Thoracic aorta (tissue), 2 donors: ENCODE results near the gene SUPT6H. TPM values are rescaled to one million over a fixed set of nuclear protein-coding genes. Genes with fewer than 3 reads are reported as not detected.

Experiments used
- ATAC-seq: fragments of 150-250 bp; one replicate; pipeline ENCODE4 v1.8.0; 2017; ENCODE audit warnings: low read depth; ENCODE audit not compliant: insufficient number of reproducible peaks, low FRiP score
- DNase-seq: peaks from one replicate; pipeline ENCODE4 v3.0.0-alpha.2; 2020; ENCODE audit warnings: low spot score
- H3K27ac ChIP-seq, 2 donors: fragments of 200-600 bp; sonication (generic); 1 replicate in 1 of 2; 2 replicates in 1 of 2; pipeline ENCODE4 v1.5.1; 2016; ENCODE audit warnings: mild to moderate bottlenecking in 2 of 2, moderate library complexity in 2 of 2
- H3K27me3 ChIP-seq: fragments of 200-600 bp; sonication (generic); replicated peaks from 2 replicates; pipeline ENCODE4 v1.6.0; 2016; ENCODE audit warnings: mild to moderate bottlenecking; ENCODE audit not compliant: insufficient read depth
- H3K36me3 ChIP-seq: fragments of 200-600 bp; sonication (generic); one replicate; pipeline ENCODE4 v1.5.1; 2016
- H3K4me1 ChIP-seq, 2 donors: fragments of 200-600 bp; sonication (generic); 1 replicate in 1 of 2; 2 replicates in 1 of 2; pipeline versions ENCODE4 v1.5.1 to v1.6.0; 2016; ENCODE audit warnings: low read depth in 2 of 2, mild to moderate bottlenecking in 1 of 2; ENCODE audit not compliant: control insufficient read depth in 1 of 2
- H3K4me3 ChIP-seq: fragments of 200-600 bp; sonication (generic); 2 replicates; pipeline ENCODE4 v1.5.1; 2016; ENCODE audit warnings: mild to moderate bottlenecking
- H3K9me3 ChIP-seq: fragments of 200-600 bp; sonication (generic); 2 replicates; pipeline ENCODE4 v1.5.1; 2016
- total RNA-seq, 2 donors: library from RNA; depleted of rRNA; stranded (reverse); fragments of >200 nt; gene quantifications; one replicate each; pipeline versions ENCODE4 v1.1.0 to v1.2.3, GENCODE V29; 2016
- TF ChIP-seq, protein P1 (sequence below): fragments of 200-600 bp; sonication (generic); IDR thresholded peaks from one replicate; pipeline ENCODE4 v1.5.1; 2019; ENCODE audit warnings: antibody characterized with exemption

SUPT6H gene
- total RNA-seq, 2 donors from 2014 or later = 45.6 to 133 TPM

DNA sequence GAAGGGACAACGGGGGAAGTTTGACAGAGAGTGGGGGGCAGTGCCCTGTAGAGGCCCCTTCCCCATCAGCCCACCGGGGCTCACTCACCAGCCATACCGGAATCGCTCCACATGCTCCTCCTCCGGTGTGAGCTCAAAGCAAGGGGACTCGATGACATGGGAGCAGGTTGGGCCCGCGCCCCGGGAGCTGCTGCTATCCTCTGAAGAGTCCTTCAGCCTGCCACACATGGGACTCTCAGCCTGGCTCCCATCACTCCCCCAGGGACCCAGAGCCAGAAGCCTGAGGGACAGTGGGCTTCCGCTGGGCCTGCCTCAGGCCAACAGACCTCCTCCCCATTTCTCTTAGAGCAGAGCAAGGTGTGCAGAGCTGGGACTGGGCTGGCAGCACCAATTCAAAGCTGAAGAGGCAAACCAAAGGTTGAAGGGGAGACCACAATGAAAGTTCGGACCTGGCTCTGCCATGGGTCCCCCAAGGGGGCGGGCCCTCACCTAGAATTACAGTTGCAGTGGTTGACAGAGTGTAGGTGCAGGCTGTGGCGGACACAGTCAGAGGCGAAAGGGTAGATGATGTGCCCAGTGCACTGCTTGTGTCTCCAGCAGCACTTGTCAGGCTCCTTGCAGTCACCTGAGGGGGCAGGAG is 42.3 kb downstream of the SUPT6H start:
- TF ChIP-seq, protein P1, sequence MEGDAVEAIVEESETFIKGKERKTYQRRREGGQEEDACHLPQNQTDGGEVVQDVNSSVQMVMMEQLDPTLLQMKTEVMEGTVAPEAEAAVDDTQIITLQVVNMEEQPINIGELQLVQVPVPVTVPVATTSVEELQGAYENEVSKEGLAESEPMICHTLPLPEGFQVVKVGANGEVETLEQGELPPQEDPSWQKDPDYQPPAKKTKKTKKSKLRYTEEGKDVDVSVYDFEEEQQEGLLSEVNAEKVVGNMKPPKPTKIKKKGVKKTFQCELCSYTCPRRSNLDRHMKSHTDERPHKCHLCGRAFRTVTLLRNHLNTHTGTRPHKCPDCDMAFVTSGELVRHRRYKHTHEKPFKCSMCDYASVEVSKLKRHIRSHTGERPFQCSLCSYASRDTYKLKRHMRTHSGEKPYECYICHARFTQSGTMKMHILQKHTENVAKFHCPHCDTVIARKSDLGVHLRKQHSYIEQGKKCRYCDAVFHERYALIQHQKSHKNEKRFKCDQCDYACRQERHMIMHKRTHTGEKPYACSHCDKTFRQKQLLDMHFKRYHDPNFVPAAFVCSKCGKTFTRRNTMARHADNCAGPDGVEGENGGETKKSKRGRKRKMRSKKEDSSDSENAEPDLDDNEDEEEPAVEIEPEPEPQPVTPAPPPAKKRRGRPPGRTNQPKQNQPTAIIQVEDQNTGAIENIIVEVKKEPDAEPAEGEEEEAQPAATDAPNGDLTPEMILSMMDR = no peak
- Histone ChIP-seq H3K4me1 (no peaks in the 10 kb centered on the region), H3K27me3 (no peaks in the 10 kb centered on the region), H3K4me3 (no peak overlapping the region), H3K9me3 (no peaks in the 10 kb centered on the region), H3K36me3 (peaks cover 34% of the 10 kb centered on the region), H3K27ac (no peak overlapping the region)
- ATAC-seq = no peak
- no peak for DNase-seq

DNA sequence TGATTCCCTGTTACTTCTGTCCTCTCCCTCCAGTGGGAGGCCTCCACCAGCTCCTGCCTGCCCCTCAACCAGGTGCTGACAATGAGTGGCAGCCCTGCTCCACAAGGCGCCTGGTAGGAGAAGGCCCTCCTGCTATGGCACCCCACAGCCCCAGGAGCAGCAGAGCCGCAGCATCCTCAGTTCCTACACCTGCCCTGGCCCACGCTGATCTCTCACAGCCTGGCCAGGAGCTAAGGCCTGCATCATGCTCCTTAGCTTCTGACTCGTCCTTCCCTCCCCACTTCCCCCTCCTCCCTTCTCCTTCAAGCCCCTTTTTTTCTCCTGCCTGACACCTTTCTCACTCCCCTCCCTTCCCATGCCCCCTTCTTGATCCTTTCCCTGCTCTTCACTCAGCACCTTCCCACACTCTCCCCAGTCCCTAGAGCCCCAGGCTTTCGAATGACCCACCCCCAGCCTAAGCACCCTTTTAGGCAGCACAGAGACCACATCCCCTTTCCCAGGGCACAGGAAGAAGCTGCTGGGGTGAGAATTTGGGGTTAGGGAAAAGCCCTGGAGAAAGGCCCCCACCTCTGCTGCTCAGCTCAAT is 43.2 kb downstream of the SUPT6H start:
- H3K4me3 ChIP-seq = no peak overlapping the region
- DNase-seq (no peak), ATAC-seq (no peak)
- TF ChIP-seq, protein P1 = no peak
- peaks cover 26% of the 10 kb centered on the region for H3K36me3 ChIP-seq
- H3K4me1 ChIP-seq = peaks cover 3 to 5% of the 10 kb centered on the region in 2 donors
- H3K27ac ChIP-seq = no peak overlapping the region
- no peaks in the 10 kb centered on the region for H3K27me3 ChIP-seq
- H3K9me3 ChIP-seq = no peaks in the 10 kb centered on the region

DNA sequence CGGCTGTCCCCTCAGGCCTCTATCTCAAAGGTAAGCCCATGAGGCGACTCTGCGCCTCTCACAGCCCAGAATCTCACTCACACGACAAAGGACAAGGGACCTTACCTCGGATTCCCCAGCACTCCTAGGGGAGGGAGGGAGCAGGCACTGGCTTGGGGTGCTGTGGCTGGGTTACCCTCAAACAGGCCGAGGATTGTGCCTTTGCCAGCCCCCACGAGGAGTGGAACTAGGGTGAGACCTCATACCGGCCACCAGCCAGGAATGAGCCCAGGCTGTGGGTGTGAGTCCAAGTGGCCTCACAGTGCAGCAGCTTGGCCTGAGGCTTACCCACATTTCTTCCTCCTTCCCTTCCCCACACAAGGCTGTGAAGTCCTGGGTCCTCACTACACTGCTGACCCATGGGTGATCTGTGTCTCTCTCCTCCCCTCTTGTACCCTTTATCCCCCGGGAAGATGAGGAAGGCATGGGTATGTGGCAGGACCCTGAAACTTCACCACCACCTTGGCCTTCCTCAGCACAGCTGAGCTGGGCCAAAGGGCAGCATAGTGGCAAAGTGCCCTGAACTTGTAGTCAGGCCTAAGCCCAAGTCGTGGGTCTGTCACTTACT is 43.8 kb downstream of the SUPT6H start:
- Histone ChIP-seq H3K36me3 (peaks cover 19% of the 10 kb centered on the region), H3K4me3 (no peak overlapping the region), H3K27ac (no peak overlapping the region), H3K4me1 (peaks cover 4 to 8% of the 10 kb centered on the region in 2 donors), H3K27me3 (no peaks in the 10 kb centered on the region), H3K9me3 (no peaks in the 10 kb centered on the region)
- TF ChIP-seq, protein P1 = no peak
- ATAC-seq = no peak
- no peak for DNase-seq

DNA sequence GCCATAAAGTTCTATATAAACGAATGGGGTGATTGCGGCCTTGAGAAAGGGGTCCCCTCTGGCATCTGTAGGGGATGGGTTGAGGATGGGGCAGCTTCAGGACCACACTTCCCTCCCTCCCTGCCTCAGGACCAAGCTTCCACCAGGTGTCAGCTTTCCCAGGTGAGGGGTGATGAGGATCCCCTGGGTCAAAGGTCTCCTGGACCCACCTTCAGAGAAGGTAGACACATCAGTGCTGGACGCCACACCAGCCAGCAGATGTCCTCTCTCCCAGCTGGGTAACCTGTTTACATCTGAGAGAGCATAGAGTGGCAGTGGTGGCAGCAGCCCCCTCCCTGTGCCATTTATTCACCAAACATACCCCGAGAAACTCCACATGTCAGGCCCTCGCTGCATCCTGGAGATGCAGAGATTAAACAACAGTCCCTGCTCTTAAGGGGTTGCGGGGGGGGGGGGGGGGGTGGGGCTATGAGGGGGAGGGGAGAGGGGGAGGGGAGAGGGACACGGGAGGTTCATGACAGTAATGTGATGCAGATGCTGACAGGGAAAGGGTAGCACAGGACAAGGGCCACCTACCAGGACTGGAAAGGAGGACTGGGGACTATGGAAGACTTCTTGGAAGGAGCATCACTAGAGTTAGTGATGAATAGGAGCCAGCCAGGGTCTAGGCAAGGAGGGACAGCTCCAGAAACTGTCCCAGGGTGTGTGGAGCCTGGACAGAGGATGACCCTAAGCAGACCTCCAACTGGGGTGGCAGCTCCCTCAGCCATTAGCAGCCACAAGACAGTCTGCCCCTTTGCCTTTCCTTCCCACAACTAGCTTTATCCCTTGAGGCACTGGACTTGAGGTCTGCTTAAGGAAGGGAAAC is 44.7 kb downstream of the SUPT6H start:
- H3K36me3 ChIP-seq = peaks cover 10% of the 10 kb centered on the region
- ATAC-seq (no peak), DNase-seq (no peak)
- no peaks in the 10 kb centered on the region for H3K9me3 ChIP-seq
- H3K4me3 ChIP-seq = no peak overlapping the region
- peaks cover 4 to 10% of the 10 kb centered on the region in 2 donors for H3K4me1 ChIP-seq
- TF ChIP-seq, protein P1 = no peak
- H3K27me3 ChIP-seq = no peaks in the 10 kb centered on the region
- no peak overlapping the region for H3K27ac ChIP-seq

DNA sequence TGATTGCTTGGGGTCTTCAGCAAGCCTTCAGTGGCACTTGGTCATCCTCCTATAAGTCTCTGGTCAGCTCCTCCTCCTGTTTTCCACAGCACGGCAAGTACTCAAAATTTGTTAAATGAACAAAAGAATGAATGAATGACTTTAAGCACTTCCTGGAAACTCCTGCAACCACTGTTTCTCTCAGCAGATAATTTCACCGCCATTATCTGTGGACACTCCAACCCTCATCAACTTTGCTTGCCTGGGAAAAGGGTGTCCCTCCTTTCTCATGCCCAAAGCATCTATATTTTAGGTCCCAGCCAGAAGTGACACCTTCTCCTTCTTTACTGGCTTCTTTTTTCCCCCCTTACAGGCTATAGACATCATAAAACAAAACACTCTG is 45.3 kb downstream of the SUPT6H start:
- DNase-seq (no peak), ATAC-seq (no peak)
- no peak overlapping the region for H3K27ac ChIP-seq
- peaks cover 6% of the 10 kb centered on the region for H3K36me3 ChIP-seq
- H3K27me3 ChIP-seq = no peaks in the 10 kb centered on the region
- peaks cover 4 to 16% of the 10 kb centered on the region in 2 donors for H3K4me1 ChIP-seq
- TF ChIP-seq, protein P1 = no peak
- H3K9me3 ChIP-seq = no peaks in the 10 kb centered on the region
- no peak overlapping the region for H3K4me3 ChIP-seq
